Gastroesophageal sphincter (tissue), 3 donors: Measurements from ENCODE around the gene PGLYRP3.

Source experiments
- CTCF ChIP-seq, 4 experiments: fragments of 200-600 bp in 2 of 4; fragments of 450-650 bp in 2 of 4; sonication (generic) in 1 of 4; IDR thresholded peaks; one replicate each; pipeline ENCODE4 v1.5.1; 2017 to 2019; ENCODE audit warnings: antibody characterized with exemption in 4 of 4, mild to moderate bottlenecking in 2 of 4, moderate library complexity in 2 of 4
- EP300 ChIP-seq: sonication (generic); formaldehyde crosslinking; IDR thresholded peaks from one replicate; pipeline ENCODE4 v1.6.1; 2017; ENCODE audit warnings: antibody characterized with exemption, mild to moderate bottlenecking
- POLR2A ChIP-seq, 2 donors: fragments of 450-650 bp; IDR thresholded peaks; one replicate each; pipeline ENCODE4 v1.6.1; 2017; ENCODE audit warnings: antibody characterized with exemption in 2 of 2, mild to moderate bottlenecking in 2 of 2, moderate library complexity in 1 of 2

- TF ChIP-seq POLR2A (IDR thresholded peaks at IDR 0.05) (no peak), CTCF (IDR thresholded peaks at IDR 0.05) (no peak), EP300 (no peak)
Observed at GRCh38 chr1:153271711-153272110, 41.0 kb downstream of the PGLYRP3 start.
